Choroid plexus epithelial cell (primary cell): ENCODE results near the gene PDZRN3.

Experiments
- DNase-seq: peaks from one replicate; pipeline ENCODE4 v3.0.0-alpha.2; 2010; ENCODE audit warnings: low read depth
- H3K4me3 ChIP-seq: 2 replicates; pipeline ENCODE4 v1.5.1; 2011; ENCODE audit warnings: low read depth, mild to moderate bottlenecking, control low read depth, low read length, moderate library complexity
- CTCF ChIP-seq: conservative IDR thresholded peaks from 2 replicates; pipeline ENCODE4 v1.5.1; 2011; ENCODE audit warnings: low read depth, mild to moderate bottlenecking, control low read depth, inconsistent platforms, low read length, moderate library complexity

Gene PDZRN3

GRCh38 chr3:73393005-73393404, 231.7 kb downstream of the PDZRN3 start:
- TF ChIP-seq CTCF, result no peak
- no peak for DNase-seq
- H3K4me3 ChIP-seq, result no peak overlapping the region

GRCh38 chr3:73391984-73392383, 232.8 kb downstream of the PDZRN3 start:
- no peak overlapping the region for H3K4me3 ChIP-seq
- DNase-seq, result no peak
- no peak for TF ChIP-seq CTCF

GRCh38 chr3:73389928-73390327, 234.8 kb downstream of the PDZRN3 start:
- no peak for TF ChIP-seq CTCF
- DNase-seq, result no peak
- no peak overlapping the region for H3K4me3 ChIP-seq

GRCh38 chr3:73389117-73389813, 235.5 kb downstream of the PDZRN3 start:
- no peak for DNase-seq
- H3K4me3 ChIP-seq, result no peak overlapping the region
- TF ChIP-seq CTCF, result no peak

- no peak overlapping the region for H3K4me3 ChIP-seq
- TF ChIP-seq CTCF, result no peak
- no peak for DNase-seq
Measured at GRCh38 chr3:73385568-73385967, 239.2 kb downstream of the PDZRN3 start.

GRCh38 chr3:73384091-73384906, 240.4 kb downstream of the PDZRN3 start:
- H3K4me3 ChIP-seq, result no peak overlapping the region
- TF ChIP-seq CTCF, result no peak
- no peak for DNase-seq
